Stimulated activated naive CD4-positive, alpha-beta T cell treated with Interleukin-2 at 50 U/mL for 16 hours (primary cell): ENCODE results near the gene MAGEL2.
"Not testable (repeated sequence)": the region's sequence is repeated elsewhere in the genome, so short reads cannot be mapped to it uniquely, and the experiment has no call there.

Source experiments
- DNase-seq: peaks from one replicate; lab custom pipeline; 2025; lab: John Stamatoyannopoulos, UW

MAGEL2 gene

DNA sequence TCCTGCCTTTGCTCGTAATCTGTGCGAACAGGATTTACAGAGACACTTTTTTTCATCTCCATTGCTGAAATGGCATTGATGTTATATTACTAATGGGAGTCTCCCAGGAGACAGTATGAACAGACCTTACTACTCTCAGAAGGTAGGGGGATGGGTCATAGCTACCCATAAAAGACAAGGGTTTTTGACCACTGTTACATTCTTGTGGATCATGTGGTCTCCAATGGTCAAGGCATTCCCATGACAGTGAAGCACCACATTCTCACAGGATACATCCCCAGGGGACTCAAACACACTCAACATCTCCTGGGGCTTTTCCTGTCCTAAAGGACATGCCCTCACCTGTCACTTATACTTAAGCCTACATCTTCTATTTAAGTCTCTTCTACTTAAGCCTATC is 41.4 kb downstream of the MAGEL2 start:
- no peak for DNase-seq

DNA sequence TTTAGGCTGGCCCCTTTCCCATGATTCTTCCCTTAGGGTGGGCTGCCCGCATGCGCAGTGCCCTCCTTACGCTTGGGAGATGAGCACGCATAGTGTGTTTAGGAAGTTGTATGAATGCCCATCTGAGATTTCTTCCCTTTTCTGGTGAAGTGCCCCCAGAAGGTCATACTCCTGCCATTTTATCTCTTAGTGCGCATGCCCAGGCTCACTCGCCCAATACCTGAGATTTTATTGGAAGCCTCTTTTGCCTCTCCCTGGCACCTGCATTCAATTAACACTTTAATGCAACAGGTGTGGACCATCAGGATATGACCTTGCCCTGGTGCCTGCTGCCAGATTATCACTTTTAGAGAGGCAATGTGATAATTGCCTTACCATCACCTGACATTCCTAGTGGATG is 45.5 kb downstream of the MAGEL2 start:
- DNase-seq = no peak

DNA sequence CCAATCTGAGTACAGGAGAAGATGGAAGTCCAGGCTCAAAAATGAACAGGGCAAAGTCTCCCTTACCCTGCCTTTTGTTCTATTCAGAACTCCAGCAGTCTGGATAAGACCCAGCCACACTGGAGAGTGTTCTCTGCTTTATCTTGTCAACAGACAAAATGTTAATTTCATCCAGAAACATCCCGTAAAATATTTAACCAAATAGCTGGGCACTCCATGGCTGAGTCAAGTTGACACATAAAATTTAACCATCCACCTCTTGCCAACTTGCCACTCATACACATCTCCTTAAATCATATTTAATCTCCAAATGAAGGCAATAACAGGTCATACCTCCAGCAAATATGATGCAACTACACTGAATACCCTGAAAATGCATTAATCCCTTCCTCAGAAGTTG is 48.6 kb downstream of the MAGEL2 start:
- no peak for DNase-seq

DNA sequence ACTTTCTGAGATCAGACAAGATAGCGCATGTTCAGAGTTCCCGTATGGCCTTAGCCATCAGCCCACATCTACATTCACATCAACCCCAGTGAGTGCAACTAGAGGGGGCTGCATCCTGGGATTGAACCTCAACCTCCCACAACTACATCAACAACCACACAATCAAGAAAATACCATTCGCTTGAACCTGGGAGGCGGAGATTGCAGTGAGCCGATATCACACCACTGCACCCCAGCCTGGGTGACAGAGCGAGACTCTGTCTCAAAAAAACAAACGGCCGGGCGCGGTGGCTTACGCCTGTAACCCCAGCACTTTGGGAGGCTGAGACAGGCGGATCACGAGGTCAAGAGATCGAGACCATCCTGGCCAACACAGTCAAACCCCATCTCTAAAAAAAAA is 50.4 kb downstream of the MAGEL2 start:
- DNase-seq = not testable (repeated sequence)

DNA sequence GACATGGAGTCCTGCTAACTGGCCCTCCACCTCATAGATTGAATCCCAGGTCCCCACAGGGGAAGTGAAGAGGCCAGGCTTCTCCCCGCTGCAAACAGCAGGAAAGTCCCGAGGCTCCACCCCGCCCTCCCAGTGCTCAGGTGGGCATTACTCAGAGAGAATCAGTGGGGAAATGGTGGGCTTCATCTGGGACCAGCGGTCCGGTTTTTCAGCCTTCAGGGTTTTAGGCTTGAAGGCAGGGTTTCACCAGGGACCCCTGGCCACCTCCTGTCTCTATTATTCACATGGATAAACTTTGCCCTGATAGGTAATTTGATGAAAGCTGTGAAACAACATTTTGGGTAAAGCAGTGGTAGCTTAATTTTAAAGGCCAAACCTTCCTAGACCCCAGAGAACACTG is 50.9 kb downstream of the MAGEL2 start:
- DNase-seq = no peak

DNA sequence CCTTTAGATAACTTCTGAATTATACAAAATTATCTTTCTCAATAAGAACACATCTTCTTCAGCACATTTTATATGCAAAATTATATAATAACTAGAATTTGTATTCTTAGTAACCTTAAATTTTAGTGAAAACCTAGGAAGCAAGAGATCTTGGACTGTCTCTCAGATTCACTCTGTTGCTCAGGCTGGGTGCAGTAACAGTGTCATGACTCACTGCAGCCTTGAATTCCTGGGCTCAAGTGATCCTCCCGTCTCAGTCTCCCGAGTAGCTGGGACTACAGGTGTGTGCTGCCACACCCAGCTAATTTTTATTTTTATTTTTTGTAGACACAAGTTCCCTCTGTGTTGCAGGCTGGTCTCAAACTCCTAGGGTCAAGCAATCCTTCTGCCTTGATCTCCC is 52.3 kb downstream of the MAGEL2 start:
- DNase-seq = no peak

DNA sequence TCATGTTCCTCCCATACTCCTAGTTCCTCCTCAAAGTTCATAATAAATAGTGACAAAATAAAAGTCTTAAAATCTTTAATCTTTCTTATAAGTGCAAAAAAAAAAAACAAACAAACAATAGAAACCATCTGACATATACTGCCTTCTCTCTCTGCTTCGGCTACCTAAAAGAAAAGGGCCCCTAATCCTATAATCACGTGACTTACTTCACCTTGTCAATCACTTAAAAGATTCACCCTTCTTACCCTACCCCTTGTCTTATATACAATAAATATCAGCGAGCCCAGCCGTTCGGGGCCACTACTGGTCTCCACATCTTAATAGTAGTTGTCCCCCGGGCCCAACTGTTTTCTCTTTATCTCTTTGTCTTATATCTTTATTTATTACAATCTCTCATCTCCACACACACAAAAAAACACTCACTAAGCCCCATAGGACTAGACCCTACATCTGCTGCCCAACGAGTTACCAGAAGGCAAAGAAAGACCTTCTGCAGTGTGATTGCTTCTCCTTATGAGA is 53.4 kb downstream of the MAGEL2 start:
- DNase-seq = no peak
